PFSK-1 (cell line): Measurements from ENCODE around the gene KIF3B.

Experiments used
- FOXP2 ChIP-seq: optimal IDR thresholded peaks from 2 replicates; pipeline ENCODE3; 2011; ENCODE audit warnings: borderline replicate concordance, control low read depth, inconsistent platforms; ENCODE audit not compliant: insufficient read depth; ENCODE audit errors: extremely low read length, extremely low read depth
- POLR2AphosphoS5 ChIP-seq: IDR thresholded peaks from 2 replicates; pipeline ENCODE4 v1.6.1; 2012; ENCODE audit warnings: low read depth, mild to moderate bottlenecking, control low read depth, low read length, moderate library complexity
- REST ChIP-seq, 2 experiments: IDR thresholded peaks; 2 replicates each; pipeline versions ENCODE4 v1.6.1 to v1.8.0; 2011 to 2012; ENCODE audit warnings: low read depth in 2 of 2, low read length in 2 of 2, control low read depth in 1 of 2, inconsistent platforms in 1 of 2, mild to moderate bottlenecking in 1 of 2, moderate library complexity in 1 of 2; ENCODE audit not compliant: insufficient read depth in 1 of 2
- SIN3A ChIP-seq: IDR thresholded peaks from 2 replicates; pipeline ENCODE4 v1.6.1; 2012; ENCODE audit warnings: mild to moderate bottlenecking, low read length, moderate library complexity, borderline replicate concordance; ENCODE audit not compliant: insufficient read depth
- TAF1 ChIP-seq: IDR thresholded peaks from 2 replicates; pipeline ENCODE4 v1.6.1; 2012; ENCODE audit warnings: low read length, control low read depth, borderline replicate concordance; ENCODE audit not compliant: insufficient read depth

GRCh38 chr20:32382102-32382950 lies 104.9 kb downstream of the KIF3B start:
- TF ChIP-seq SIN3A (no peak), POLR2AphosphoS5 (no peak), REST (IDR thresholded peaks at IDR 0.05; ENCODE audit: insufficient read depth in 1 of 2, low read depth in 2 of 2, low read length in 2 of 2) (no peak), FOXP2 (no peak), TAF1 (no peak)
